ENCODE results near the gene WARS2. TPM values are rescaled to one million over a fixed set of nuclear protein-coding genes. Genes with fewer than 3 reads are reported as not detected.

WARS2 gene
- total RNA-seq, 1 experiment from 2014 or later = 27.7 TPM

DNA sequence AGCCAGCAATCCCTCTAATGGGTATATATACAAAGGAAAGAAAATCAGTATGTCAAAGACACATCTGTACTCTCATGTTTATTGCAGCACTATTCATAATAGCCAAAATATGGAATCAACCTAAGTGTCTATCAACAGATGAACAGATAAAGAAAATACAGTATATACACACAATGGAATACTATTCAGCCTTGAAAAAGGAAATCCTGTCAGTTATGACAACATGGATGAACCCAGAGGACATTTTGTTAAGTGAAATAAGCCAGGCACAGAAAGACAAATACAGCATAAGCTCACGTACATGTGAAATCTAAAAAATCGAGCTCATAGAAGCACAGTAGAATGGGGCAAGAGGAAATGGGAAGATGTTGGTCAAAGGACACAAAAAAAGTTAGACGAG lies 69.1 kb downstream of the WARS2 start:
- Mint-ChIP-seq H3K27ac (ENCODE audit: low read depth, unreplicated experiment) (no peak overlapping the region), H3K9me3 (ENCODE audit: unreplicated experiment) (peaks cover 7% of the 10 kb centered on the region), H3K4me1 (ENCODE audit: insufficient read depth, unreplicated experiment) (peaks cover 16% of the 10 kb centered on the region), H3K27me3 (ENCODE audit: insufficient read depth, unreplicated experiment) (no peaks in the 10 kb centered on the region), H3K36me3 (ENCODE audit: insufficient read depth, unreplicated experiment) (peaks cover 6% of the 10 kb centered on the region), H3K4me3 (ENCODE audit: unreplicated experiment) (no peak overlapping the region)
- DNase-seq (ENCODE audit: unreplicated experiment) = no peak
- intact Hi-C loops (cut with micrococcal nuclease) = no loop called here
- ChIA-PET CTCF (interaction anchor here (0.7 to 1.0 kb wide), 2 partner anchors 28 to 928 kb away, joined by 3 read pairs; no protein-coding TSS in a partner anchor), POLR2A (interaction anchor here (1.1 kb wide), 1 partner anchor 10 kb away, joined by 3 read pairs; no protein-coding TSS in a partner anchor)
- BruUV-seq (replicated peaks) = no TSS peak
- TF ChIP-seq, protein P1, sequence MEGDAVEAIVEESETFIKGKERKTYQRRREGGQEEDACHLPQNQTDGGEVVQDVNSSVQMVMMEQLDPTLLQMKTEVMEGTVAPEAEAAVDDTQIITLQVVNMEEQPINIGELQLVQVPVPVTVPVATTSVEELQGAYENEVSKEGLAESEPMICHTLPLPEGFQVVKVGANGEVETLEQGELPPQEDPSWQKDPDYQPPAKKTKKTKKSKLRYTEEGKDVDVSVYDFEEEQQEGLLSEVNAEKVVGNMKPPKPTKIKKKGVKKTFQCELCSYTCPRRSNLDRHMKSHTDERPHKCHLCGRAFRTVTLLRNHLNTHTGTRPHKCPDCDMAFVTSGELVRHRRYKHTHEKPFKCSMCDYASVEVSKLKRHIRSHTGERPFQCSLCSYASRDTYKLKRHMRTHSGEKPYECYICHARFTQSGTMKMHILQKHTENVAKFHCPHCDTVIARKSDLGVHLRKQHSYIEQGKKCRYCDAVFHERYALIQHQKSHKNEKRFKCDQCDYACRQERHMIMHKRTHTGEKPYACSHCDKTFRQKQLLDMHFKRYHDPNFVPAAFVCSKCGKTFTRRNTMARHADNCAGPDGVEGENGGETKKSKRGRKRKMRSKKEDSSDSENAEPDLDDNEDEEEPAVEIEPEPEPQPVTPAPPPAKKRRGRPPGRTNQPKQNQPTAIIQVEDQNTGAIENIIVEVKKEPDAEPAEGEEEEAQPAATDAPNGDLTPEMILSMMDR (IDR thresholded peaks at IDR 0.05; ENCODE audit: unreplicated experiment) = no peak

DNA sequence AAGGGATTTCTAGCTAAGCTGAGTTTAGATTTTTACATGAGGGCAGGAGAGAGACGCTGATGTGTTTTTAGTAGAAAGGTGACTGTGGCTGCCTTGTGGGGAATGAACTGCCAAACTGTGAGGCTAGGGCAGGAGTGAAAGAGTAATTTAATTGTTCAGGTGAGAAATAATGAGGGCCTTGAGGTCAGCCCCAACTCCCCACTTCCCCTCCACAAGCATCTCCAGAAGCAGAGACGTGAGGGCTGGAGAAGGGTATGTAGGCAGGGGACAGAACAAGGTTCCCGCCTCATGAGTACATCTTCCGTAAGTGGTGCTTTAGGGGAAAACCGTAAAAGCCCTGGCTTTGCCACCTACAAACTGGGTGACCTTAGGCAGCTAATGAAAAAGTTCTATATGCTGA lies 70.8 kb downstream of the WARS2 start:
- Mint-ChIP-seq H3K4me3 (ENCODE audit: unreplicated experiment) (no peak overlapping the region), H3K9me3 (ENCODE audit: unreplicated experiment) (peaks cover 7% of the 10 kb centered on the region), H3K36me3 (ENCODE audit: insufficient read depth, unreplicated experiment) (peaks cover 11% of the 10 kb centered on the region), H3K27me3 (ENCODE audit: insufficient read depth, unreplicated experiment) (no peaks in the 10 kb centered on the region), H3K27ac (ENCODE audit: low read depth, unreplicated experiment) (no peak overlapping the region), H3K4me1 (ENCODE audit: insufficient read depth, unreplicated experiment) (peaks cover 9% of the 10 kb centered on the region)
- DNase-seq (ENCODE audit: unreplicated experiment) = no peak
- intact Hi-C loops (cut with micrococcal nuclease) = no loop called here
- TF ChIP-seq, protein P1 (IDR thresholded peaks at IDR 0.05; ENCODE audit: unreplicated experiment) = no peak
- BruUV-seq (replicated peaks) = no TSS peak
- ChIA-PET CTCF (no interaction called here), POLR2A (no interaction called here)

DNA sequence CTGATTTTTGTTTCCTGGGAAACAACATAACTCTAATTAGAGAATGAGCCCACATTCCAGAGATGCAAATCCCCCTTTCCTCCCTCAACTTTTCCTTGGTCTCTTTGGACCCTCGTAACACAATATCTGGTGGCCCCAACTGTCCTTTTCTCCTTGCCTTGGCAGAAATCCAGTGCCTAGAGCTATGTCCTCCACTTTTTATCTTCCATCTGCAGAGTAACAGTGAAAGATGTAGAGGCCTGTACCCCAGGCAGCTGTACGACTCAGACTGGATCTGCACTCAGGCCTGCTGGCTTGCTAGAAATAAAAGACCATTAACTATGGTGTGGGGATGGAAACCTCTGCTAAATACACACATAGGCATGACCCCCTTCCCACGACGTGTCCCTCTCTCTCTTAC lies 72.0 kb downstream of the WARS2 start:
- no peak overlapping the region for H3K4me3 Mint-ChIP-seq (ENCODE audit: unreplicated experiment)
- no TSS peak for BruUV-seq (replicated peaks)
- no peak for DNase-seq (ENCODE audit: unreplicated experiment)
- H3K27ac Mint-ChIP-seq (ENCODE audit: low read depth, unreplicated experiment) = peak overlapping the region; percentile 82
- H3K4me1 Mint-ChIP-seq (ENCODE audit: insufficient read depth, unreplicated experiment) = peaks cover 9% of the 10 kb centered on the region
- peaks cover 14% of the 10 kb centered on the region for H3K36me3 Mint-ChIP-seq (ENCODE audit: insufficient read depth, unreplicated experiment)
- TF ChIP-seq, protein P1 (IDR thresholded peaks at IDR 0.05; ENCODE audit: unreplicated experiment) = no peak
- POLR2A ChIA-PET = no interaction called here
- CTCF ChIA-PET = interaction anchor here (0.6 kb wide), 1 partner anchor 860 kb away, joined by 3 read pairs; no protein-coding TSS in a partner anchor
- peaks cover 7% of the 10 kb centered on the region for H3K9me3 Mint-ChIP-seq (ENCODE audit: unreplicated experiment)
- intact Hi-C loops (cut with micrococcal nuclease) = no loop called here
- H3K27me3 Mint-ChIP-seq (ENCODE audit: insufficient read depth, unreplicated experiment) = no peaks in the 10 kb centered on the region

DNA sequence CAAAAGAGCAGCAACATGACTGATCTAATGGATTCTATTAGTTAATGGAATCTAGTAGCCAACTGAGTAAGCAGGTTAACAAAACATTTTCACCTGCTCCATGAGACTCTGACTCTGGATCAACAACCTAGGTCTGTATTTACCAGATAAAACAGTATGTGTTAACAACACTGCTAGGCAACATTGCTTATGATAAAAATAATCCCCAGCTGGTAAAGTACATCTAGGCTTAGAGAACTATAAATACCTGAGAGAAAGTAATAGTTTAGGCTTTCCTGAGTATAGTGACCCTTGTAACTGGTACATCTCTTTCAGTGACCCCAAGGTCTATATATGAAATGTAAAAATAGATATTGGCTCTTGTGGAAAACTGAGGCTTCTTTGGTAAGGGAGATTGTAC lies 78.8 kb downstream of the WARS2 start:
- no TSS peak for BruUV-seq (replicated peaks)
- intact Hi-C loops (cut with micrococcal nuclease) = no loop called here
- ChIA-PET CTCF (no interaction called here), POLR2A (no interaction called here)
- TF ChIP-seq, protein P1 (IDR thresholded peaks at IDR 0.05; ENCODE audit: unreplicated experiment) = no peak
- Mint-ChIP-seq H3K27ac (ENCODE audit: low read depth, unreplicated experiment) (no peak overlapping the region), H3K9me3 (ENCODE audit: unreplicated experiment) (no peaks in the 10 kb centered on the region), H3K36me3 (ENCODE audit: insufficient read depth, unreplicated experiment) (peaks cover 18% of the 10 kb centered on the region), H3K4me1 (ENCODE audit: insufficient read depth, unreplicated experiment) (no peaks in the 10 kb centered on the region), H3K4me3 (ENCODE audit: unreplicated experiment) (no peak overlapping the region), H3K27me3 (ENCODE audit: insufficient read depth, unreplicated experiment) (no peaks in the 10 kb centered on the region)
- no peak for DNase-seq (ENCODE audit: unreplicated experiment)
